HG03342 (cell line): ENCODE measurements around the gene PCDH17.

ENCODE experiments used
- ATAC-seq: cut with Tn5 transposase; IDR thresholded peaks from one replicate; pipeline ENCODE4 v1.9.1; 2021; ENCODE audit warnings: mild to moderate bottlenecking, moderate library complexity; ENCODE audit not compliant: unreplicated experiment

Gene PCDH17

GRCh38 chr13:57631596-57632275 lies at the start of gene PCDH17:
TSS of gene PCDH17 (plus strand) at chr13:57631744. CDS start at chr13:57632547, 803 bp downstream.
- ATAC-seq: no peak

- no peak for ATAC-seq
Measured at GRCh38 chr13:57582032-57582431, 49.5 kb upstream of the PCDH17 start.

GRCh38 chr13:57583529-57583928 lies 48.0 kb upstream of the PCDH17 start:
- ATAC-seq: no peak

- no peak for ATAC-seq
Measured at GRCh38 chr13:57588639-57589038, 42.9 kb upstream of the PCDH17 start.

GRCh38 chr13:57595775-57596174 lies 35.8 kb upstream of the PCDH17 start:
- ATAC-seq: no peak

- ATAC-seq: no peak
Measured at GRCh38 chr13:57601536-57601935, 30.0 kb upstream of the PCDH17 start.

GRCh38 chr13:57604442-57604841 lies 27.1 kb upstream of the PCDH17 start:
- no peak for ATAC-seq

GRCh38 chr13:57611969-57612368 lies 19.6 kb upstream of the PCDH17 start:
- no peak for ATAC-seq

GRCh38 chr13:57612568-57612967 lies 19.0 kb upstream of the PCDH17 start:
- ATAC-seq: no peak

- no peak for ATAC-seq
Measured at GRCh38 chr13:57624565-57625435, 6.7 kb upstream of the PCDH17 start.

GRCh38 chr13:57627663-57628062 lies 3.9 kb upstream of the PCDH17 start:
- peak; percentile 64 for ATAC-seq

GRCh38 chr13:57629391-57629804 lies 2.1 kb upstream of the PCDH17 start:
- no peak for ATAC-seq

- peak; percentile 41 for ATAC-seq
Measured at GRCh38 chr13:57629821-57630235, 1.7 kb upstream of the PCDH17 start.

GRCh38 chr13:57630661-57631595 lies 616 bp upstream of the PCDH17 start:
- ATAC-seq: no peak

- ATAC-seq: no peak
Measured at GRCh38 chr13:57632276-57633140, 964 bp downstream of the PCDH17 start.

- ATAC-seq: no peak
Measured at GRCh38 chr13:57633141-57633949, 1.8 kb downstream of the PCDH17 start.

GRCh38 chr13:57633950-57634838 lies 2.6 kb downstream of the PCDH17 start:
- no peak for ATAC-seq

- ATAC-seq: no peak
Measured at GRCh38 chr13:57634839-57635165, 3.3 kb downstream of the PCDH17 start.
